K562 (cell line): Measurements from ENCODE around the gene KDF1. TPM values are rescaled to one million over a fixed set of nuclear protein-coding genes. Genes with fewer than 3 reads are reported as not detected.

Source experiments
- ATAC-seq: fragments of 200-7000 bp; cut with Tn5 transposase; 3 replicates; pipeline ENCODE4 v1.9.1; 2020; ENCODE audit warnings: moderate library complexity
- BruUV-seq: library from RNA; stranded (reverse); fragments of 400-500 nt; replicated peaks from 2 replicates; lab custom pipeline; 2021; lab: Mats Ljungman, UMichigan
- CTCF ChIA-PET: fragments of 300-600 bp; formaldehyde crosslinking; extraction: SDS; loops from one replicate; lab custom pipeline; 2021; ENCODE audit warnings: low intra/inter-chr PET ratio; lab: Yijun Ruan, JAX
- POLR2A ChIA-PET: fragments of 300-600, 350-650 bp; sonication (Branson Sonifier 250); formaldehyde crosslinking; extraction: SDS; loops from one replicate; lab custom pipeline; 2021; ENCODE audit warnings: antibody characterized with exemption, inconsistent platforms; lab: Yijun Ruan, JAX
- DNase-seq, 4 experiments: peaks; one replicate each; pipeline versions ENCODE4 v3.0.0 to v3.0.0-alpha.2; 2011 to 2018; ENCODE audit warnings: low spot score in 3 of 4, mixed read lengths in 3 of 4; ENCODE audit errors: extremely low read depth in 1 of 4
- FAIRE-seq: peaks from 2 replicates; lab custom pipeline; 2011; peaks lifted over from hg19 to GRCh38; lab: Jason Lieb, UNC
- H2AFZ ChIP-seq: 2 replicates; pipeline ENCODE4 v1.6.0; 2011; ENCODE audit warnings: low read depth, low read length, control low read depth, inconsistent platforms
- H3K27ac ChIP-seq: fragments of 200-600 bp; 3 replicates; pipeline ENCODE4 v1.8.0; 2011; ENCODE audit warnings: low read depth, mild to moderate bottlenecking, control low read depth, inconsistent platforms, low read length, moderate library complexity, mixed read lengths; ENCODE audit errors: extremely low read depth
- H3K27me3 ChIP-seq, 2 experiments: fragments of 300-600 bp in 1 of 2; 2 replicates in 1 of 2; 3 replicates in 1 of 2; pipeline versions ENCODE4 v1.6.0 to v1.8.0; 2011; ENCODE audit warnings: inconsistent platforms in 2 of 2, low read length in 2 of 2, mild to moderate bottlenecking in 1 of 2, mixed read lengths in 1 of 2, moderate library complexity in 1 of 2; ENCODE audit not compliant: control insufficient read depth in 2 of 2, insufficient read depth in 2 of 2
- H3K36me3 ChIP-seq: fragments of 300-600 bp; 3 replicates; pipeline ENCODE4 v1.8.0; 2011; ENCODE audit warnings: mild to moderate bottlenecking, low read length, inconsistent platforms; ENCODE audit not compliant: control insufficient read depth, insufficient read depth
- H3K4me1 ChIP-seq, 2 experiments: fragments of 200-600 bp in 1 of 2; replicated peaks in 1 of 2; 2 replicates in 1 of 2; 3 replicates in 1 of 2; pipeline versions ENCODE4 v1.5.1 to v1.8.0; 2011; ENCODE audit warnings: inconsistent platforms in 2 of 2, low read length in 2 of 2, mild to moderate bottlenecking in 1 of 2, mixed read lengths in 1 of 2, moderate library complexity in 1 of 2; ENCODE audit not compliant: control insufficient read depth in 2 of 2, insufficient read depth in 2 of 2
- H3K4me2 ChIP-seq: 2 replicates; pipeline ENCODE4 v1.6.1; 2011; ENCODE audit warnings: low read length, control low read depth, inconsistent platforms, mixed read lengths; ENCODE audit not compliant: insufficient read depth
- H3K4me3 ChIP-seq: fragments of 200-600 bp; sonication (generic), shearing (Covaris generic); 2 replicates; pipeline ENCODE4 v1.5.1; 2016; ENCODE audit warnings: control low read depth, inconsistent platforms
- H3K79me2 ChIP-seq: fragments of 200-600 bp; 3 replicates; pipeline ENCODE4 v1.8.0; 2011; ENCODE audit warnings: low read length, inconsistent platforms; ENCODE audit not compliant: control insufficient read depth, insufficient read depth
- H3K9ac ChIP-seq, 2 experiments: 2 replicates each; pipeline versions ENCODE4 v1.6.0 to v1.6.1; 2011; ENCODE audit warnings: low read depth in 2 of 2, low read length in 2 of 2, control low read depth in 1 of 2, inconsistent platforms in 1 of 2, mild to moderate bottlenecking in 1 of 2, mixed read lengths in 1 of 2; ENCODE audit not compliant: insufficient read depth in 1 of 2
- H3K9me1 ChIP-seq: one replicate; pipeline ENCODE4 v1.6.0; 2011; ENCODE audit warnings: inconsistent platforms, mild to moderate bottlenecking, low read length, moderate library complexity; ENCODE audit not compliant: control insufficient read depth, insufficient read depth
- H3K9me3 ChIP-seq: replicated peaks from 2 replicates; pipeline ENCODE4 v1.5.1; 2011; ENCODE audit warnings: low read depth, low read length, inconsistent platforms; ENCODE audit not compliant: control insufficient read depth, insufficient read depth
- H4K20me1 ChIP-seq: replicated peaks from 2 replicates; pipeline ENCODE4 v1.6.1; 2011; ENCODE audit warnings: low read length, inconsistent platforms, mixed read lengths; ENCODE audit not compliant: control insufficient read depth, insufficient read depth
- ESRRB ChIP-seq: fragments of 250-450 bp; sonication (Bioruptor Pico); IDR thresholded peaks from 2 replicates; pipeline ENCODE4 v1.5.0; 2020; ENCODE audit warnings: mild to moderate bottlenecking, moderate library complexity, borderline replicate concordance
- STAG1 ChIP-seq: sonication (generic); formaldehyde crosslinking; IDR thresholded peaks from 2 replicates; pipeline ENCODE4 v1.5.0; 2020; ENCODE audit warnings: missing genetic modification reagents, borderline replicate concordance
- TSHZ1 ChIP-seq: fragments of 250-450 bp; sonication (Bioruptor Pico); IDR thresholded peaks from 2 replicates; pipeline ENCODE4 v1.4.0; 2020; ENCODE audit warnings: mild to moderate bottlenecking, moderate library complexity
- ZNF263 ChIP-seq: sonication (generic); formaldehyde crosslinking; IDR thresholded peaks from 2 replicates; pipeline ENCODE4 v1.8.0; 2022; ENCODE audit warnings: mild to moderate bottlenecking, missing genetic modification reagents, borderline replicate concordance
- WGBS: fragments of 100-300 bp; shearing (Covaris generic); methylation state at CpG from one replicate; pipeline ENCODE4 v1.1.6; 2016; ENCODE audit warnings: low coverage, mixed read lengths; ENCODE audit not compliant: insufficient coverage; ENCODE audit errors: missing lambda C conversion rate; 5-methylcytosine and 5-hydroxymethylcytosine counted together
- in situ Hi-C: fragments of 300-500 bp; cut with MboI; formaldehyde crosslinking; loops from 4 replicates; pipeline ENCODE4 v1.15.0; 2018; ENCODE audit warnings: inconsistent platforms, mixed read lengths
- intact Hi-C: fragments of 100-400 bp; cut with micrococcal nuclease; formaldehyde crosslinking; loops from 2 replicates; pipeline ENCODE4 v1.14.2; 2022
- polyA plus RNA-seq, 8 experiments: library from polyadenylated mRNA; depleted of rRNA in 4 of 8; stranded (reverse) in 5 of 8; unstranded in 3 of 8; fragments of >200 nt; fragmentation: Nextera tagmentation in 2 of 8; fragmentation: Illumina TruSeq in 1 of 8; extraction: Ambion mirVana in 2 of 8; extraction: Trizol in 1 of 8; gene quantifications; 2 replicates each; pipeline versions ENCODE4 v1.2.1 to v1.2.3, GENCODE V29; 2011 to 2014; ENCODE audit warnings: inconsistent platforms in 1 of 8, missing spikeins in 1 of 8
- total RNA-seq, 7 experiments: library from RNA; depleted of rRNA in 6 of 7; stranded (reverse); fragments of >200 nt in 6 of 7; fragmentation: Illumina TruSeq in 2 of 7; extraction: Trizol in 2 of 7; gene quantifications; 2 replicates each; pipeline versions ENCODE4 v1.2.1 to v1.2.3, GENCODE V29; 2011 to 2021; ENCODE audit warnings: low replicate concordance in 1 of 7
- TF ChIP-seq, protein P1 (sequence below), 2 experiments: fragments of 450-650 bp; formaldehyde crosslinking in 1 of 2; IDR thresholded peaks; 2 replicates each; pipeline versions ENCODE4 v1.4.0 to v1.6.1; 2014 to 2020; ENCODE audit warnings: mild to moderate bottlenecking in 2 of 2, borderline replicate concordance in 1 of 2, low read depth in 1 of 2

KDF1 gene
- total and polyA plus RNA-seq, 9 of the 15 experiments (the other 6 are each of a cell fraction or from before 2014, with no cell fraction given) = 0.38 to 1.9 (median 0.83) TPM

DNA sequence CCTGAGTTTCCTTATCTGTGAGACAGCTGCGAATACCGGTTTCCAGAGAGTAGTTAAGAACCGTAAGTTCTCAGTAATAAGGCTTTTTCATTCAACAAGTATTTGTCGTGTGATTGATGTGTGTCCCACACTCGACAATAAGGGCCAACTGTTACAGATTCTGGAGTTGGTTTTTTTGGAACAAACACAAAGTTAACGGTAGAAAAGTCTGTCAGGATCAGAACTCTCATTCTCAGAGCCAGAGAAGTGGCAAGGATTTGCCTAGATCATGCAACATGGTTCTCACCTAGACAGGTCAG, 37.9 kb downstream of the KDF1 start (continued):
- TF ChIP-seq TSHZ1 (no peak), STAG1 (CRISPR knock-in tag) (no peak)

GRCh38 chr1:26921540-26922430, 38.5 kb downstream of the KDF1 start, which contains the start of gene NUDC:
NUDC (plus strand) TSS chr1:26921743; CDS start chr1:26921849, 106 bp downstream.
- H3K9ac ChIP-seq = peak within 1 kb of the TSS; percentile 92 to 99
- H3K27ac ChIP-seq = peak within 1 kb of the TSS; percentile 92
- no TSS peak for BruUV-seq
- DNase-seq (peak; percentile 97 to 100 (median 98)), ATAC-seq (peak; percentile 99), FAIRE-seq (peak; percentile 97)
- H3K4me2 ChIP-seq = peak within 1 kb of the TSS; percentile 97
- no peaks in the 10 kb centered on the region for H3K9me1 ChIP-seq
- H3K79me2 ChIP-seq = peaks cover 47% of the 10 kb centered on the region
- no peaks in the 10 kb centered on the region; a peak in 1 of 5 replicates for H3K27me3 ChIP-seq
- in situ Hi-C loops (no loop called here), intact Hi-C loops (no loop called here)
- CTCF ChIA-PET = interaction anchor here (0.6 kb wide), 1 partner anchor 94 kb away, joined by 4 read pairs; no protein-coding TSS in a partner anchor
- WGBS = under 1% methylated on average over 79 of the region's 83 CpGs
- H4K20me1 ChIP-seq = peaks cover 12% of the 10 kb centered on the region
- peak within 1 kb of the TSS; percentile 98 for H2AFZ ChIP-seq
- peaks cover 18% of the 10 kb centered on the region in 2 experiments; a peak in 4 of 5 replicates for H3K4me1 ChIP-seq
- no peaks in the 10 kb centered on the region for H3K9me3 ChIP-seq
- peaks cover 42% of the 10 kb centered on the region for H3K36me3 ChIP-seq
- H3K4me3 ChIP-seq = peak within 1 kb of the TSS; percentile 79
- POLR2A ChIA-PET = interaction anchor here (0.6 to 2.0 kb wide), 3 partner anchors 9 to 413 kb away, joined by 3 to 11 read pairs (median 5); partner anchors contain the start of gene GPATCH3
- peak; percentile 67 for TF ChIP-seq ZNF263 (CRISPR knock-in tag)
- no peak for TF ChIP-seq ESRRB (CRISPR knock-in tag)
- TF ChIP-seq, protein P1, sequence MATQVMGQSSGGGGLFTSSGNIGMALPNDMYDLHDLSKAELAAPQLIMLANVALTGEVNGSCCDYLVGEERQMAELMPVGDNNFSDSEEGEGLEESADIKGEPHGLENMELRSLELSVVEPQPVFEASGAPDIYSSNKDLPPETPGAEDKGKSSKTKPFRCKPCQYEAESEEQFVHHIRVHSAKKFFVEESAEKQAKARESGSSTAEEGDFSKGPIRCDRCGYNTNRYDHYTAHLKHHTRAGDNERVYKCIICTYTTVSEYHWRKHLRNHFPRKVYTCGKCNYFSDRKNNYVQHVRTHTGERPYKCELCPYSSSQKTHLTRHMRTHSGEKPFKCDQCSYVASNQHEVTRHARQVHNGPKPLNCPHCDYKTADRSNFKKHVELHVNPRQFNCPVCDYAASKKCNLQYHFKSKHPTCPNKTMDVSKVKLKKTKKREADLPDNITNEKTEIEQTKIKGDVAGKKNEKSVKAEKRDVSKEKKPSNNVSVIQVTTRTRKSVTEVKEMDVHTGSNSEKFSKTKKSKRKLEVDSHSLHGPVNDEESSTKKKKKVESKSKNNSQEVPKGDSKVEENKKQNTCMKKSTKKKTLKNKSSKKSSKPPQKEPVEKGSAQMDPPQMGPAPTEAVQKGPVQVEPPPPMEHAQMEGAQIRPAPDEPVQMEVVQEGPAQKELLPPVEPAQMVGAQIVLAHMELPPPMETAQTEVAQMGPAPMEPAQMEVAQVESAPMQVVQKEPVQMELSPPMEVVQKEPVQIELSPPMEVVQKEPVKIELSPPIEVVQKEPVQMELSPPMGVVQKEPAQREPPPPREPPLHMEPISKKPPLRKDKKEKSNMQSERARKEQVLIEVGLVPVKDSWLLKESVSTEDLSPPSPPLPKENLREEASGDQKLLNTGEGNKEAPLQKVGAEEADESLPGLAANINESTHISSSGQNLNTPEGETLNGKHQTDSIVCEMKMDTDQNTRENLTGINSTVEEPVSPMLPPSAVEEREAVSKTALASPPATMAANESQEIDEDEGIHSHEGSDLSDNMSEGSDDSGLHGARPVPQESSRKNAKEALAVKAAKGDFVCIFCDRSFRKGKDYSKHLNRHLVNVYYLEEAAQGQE (IDR thresholded peaks at IDR 0.05; ENCODE audit: borderline replicate concordance) = no peak
- TF ChIP-seq, protein P1 (CRISPR knock-in tag; IDR thresholded peaks at IDR 0.05; ENCODE audit: low read depth) = peak; percentile 77; the same call in 1 of the 2 replicates
